Mammary epithelial cell (primary cell): ENCODE measurements around the gene CCNE1.

Experiments
- CTCF ChIP-seq, 2 donors: IDR thresholded peaks in 1 of 2; conservative IDR thresholded peaks in 1 of 2; 2 replicates each; pipeline ENCODE4 v1.5.1; 2011 to 2012; ENCODE audit warnings: inconsistent platforms in 2 of 2, low read length in 2 of 2, mild to moderate bottlenecking in 2 of 2, control low read depth in 1 of 2, low read depth in 1 of 2; ENCODE audit not compliant: insufficient read depth in 1 of 2; ENCODE audit errors: extremely low read depth in 1 of 2
- EZH2 ChIP-seq: IDR thresholded peaks from 2 replicates; pipeline ENCODE4 v1.6.1; 2012; ENCODE audit warnings: low read length, inconsistent platforms, borderline replicate concordance

DNA sequence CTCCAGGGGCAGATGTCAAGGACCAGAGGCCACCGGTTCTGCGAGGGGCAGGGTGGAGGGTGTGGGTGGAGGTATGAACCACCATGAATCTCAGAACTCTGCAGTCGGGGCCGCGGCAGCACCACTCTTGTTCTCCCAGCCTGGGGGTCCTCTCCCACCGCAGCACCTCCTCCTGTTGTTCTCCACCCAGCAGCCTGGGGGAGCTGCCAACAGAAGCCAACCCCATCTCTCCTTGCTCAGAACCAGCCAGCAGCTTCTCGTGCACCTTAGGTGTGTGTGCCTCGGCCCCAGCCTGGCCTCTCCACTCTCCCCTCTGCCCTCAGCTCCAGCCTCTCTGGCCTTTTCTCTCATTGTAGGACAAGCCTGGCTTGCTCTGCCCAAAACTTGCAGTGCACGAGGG, 31.9 kb upstream of the CCNE1 start:
- peak in 1 of 2 donors; percentile 2 for TF ChIP-seq CTCF (conservative IDR thresholded peaks at IDR 0.05 in 1 of 2, IDR thresholded peaks at IDR 0.05 in 1 of 2; ENCODE audit: extremely low read depth in 1 of 2, insufficient read depth in 1 of 2, low read depth in 1 of 2, low read length in 2 of 2)
- TF ChIP-seq EZH2 = no peak
